GM23338 (cell line): ENCODE measurements around the gene RPLP1.

ENCODE experiments used
- CREB1 ChIP-seq: fragments of 250-450 bp; sonication (Bioruptor Pico); IDR thresholded peaks from 2 replicates; pipeline ENCODE4 v1.5.0; 2020; ENCODE audit warnings: low read depth, mild to moderate bottlenecking, moderate library complexity
- CTCF ChIP-seq, 2 experiments: fragments of 200-600 bp in 1 of 2; sonication (generic) in 1 of 2; conservative IDR thresholded peaks; 2 replicates each; pipeline versions ENCODE4 v1.5.1 to v1.6.1; 2016 to 2017; ENCODE audit warnings: antibody characterized with exemption in 2 of 2, low read depth in 2 of 2, mild to moderate bottlenecking in 2 of 2, moderate library complexity in 1 of 2
- ETS1 ChIP-seq: IDR thresholded peaks from 2 replicates; pipeline ENCODE4 v1.6.1; 2016; ENCODE audit warnings: antibody characterized with exemption
- EZH2 ChIP-seq: fragments of 200-600 bp; sonication (generic); IDR thresholded peaks from one replicate; pipeline ENCODE4 v1.8.0; 2017; ENCODE audit warnings: antibody characterized with exemption, mild to moderate bottlenecking, low read depth; ENCODE audit not compliant: unreplicated experiment
- EZH2phosphoT487 ChIP-seq: fragments of 200-600 bp; sonication (generic); IDR thresholded peaks from one replicate; pipeline ENCODE4 v1.8.1; 2018; ENCODE audit warnings: antibody characterized with exemption; ENCODE audit not compliant: unreplicated experiment
- JUNB ChIP-seq: IDR thresholded peaks from one replicate; pipeline ENCODE4 v1.6.1; 2016; ENCODE audit warnings: antibody characterized with exemption; ENCODE audit not compliant: unreplicated experiment
- POLR2AphosphoS5 ChIP-seq: IDR thresholded peaks from 2 replicates; pipeline ENCODE4 v1.6.1; 2016; ENCODE audit warnings: antibody characterized with exemption, low read depth
- REST ChIP-seq: IDR thresholded peaks from one replicate; pipeline ENCODE4 v1.6.1; 2018; ENCODE audit warnings: antibody characterized with exemption; ENCODE audit not compliant: unreplicated experiment
- STAT1 ChIP-seq: IDR thresholded peaks from one replicate; pipeline ENCODE4 v1.6.1; 2016; ENCODE audit warnings: antibody characterized with exemption; ENCODE audit not compliant: unreplicated experiment
- ZNF114 ChIP-seq: fragments of 250-450 bp; sonication (Bioruptor Pico); IDR thresholded peaks from 2 replicates; pipeline ENCODE4 v1.5.0; 2020; ENCODE audit warnings: mild to moderate bottlenecking, moderate library complexity
- ZNF331 ChIP-seq: fragments of 250-450 bp; sonication (Bioruptor Pico); IDR thresholded peaks from 2 replicates; pipeline ENCODE4 v1.5.0; 2020; ENCODE audit warnings: low read depth, mild to moderate bottlenecking, moderate library complexity

- no peak for TF ChIP-seq CTCF (conservative IDR thresholded peaks at IDR 0.05; ENCODE audit: low read depth in 2 of 2)
- no peak for TF ChIP-seq STAT1
- no peak for TF ChIP-seq EZH2phosphoT487
- TF ChIP-seq EZH2 = no peak
- no peak for TF ChIP-seq POLR2AphosphoS5
- TF ChIP-seq CREB1 (CRISPR knock-in tag) = no peak
- TF ChIP-seq REST = no peak
- TF ChIP-seq JUNB = no peak
- TF ChIP-seq ZNF114 = no peak
- TF ChIP-seq ZNF331 = no peak
- TF ChIP-seq ETS1 = no peak
These were observed 48.8 kb downstream of the RPLP1 start for GRCh38 chr15:69501456-69501855.
